ENCODE results near the gene GSAP.

Gene GSAP

GRCh38 chr7:77327067-77327931 is 88.8 kb downstream of the GSAP start:
- DNase-seq: no peak

- DNase-seq: no peak
Observed at GRCh38 chr7:77326131-77326530, 90.0 kb downstream of the GSAP start.

- DNase-seq: no peak
Observed at GRCh38 chr7:77321300-77321699, 94.8 kb downstream of the GSAP start.

GRCh38 chr7:77320714-77321113 is 95.4 kb downstream of the GSAP start:
- no peak for DNase-seq

GRCh38 chr7:77320137-77320536 is 96.0 kb downstream of the GSAP start:
- DNase-seq: no peak

- DNase-seq: no peak
Observed at GRCh38 chr7:77318019-77318418, 98.1 kb downstream of the GSAP start.

GRCh38 chr7:77316219-77316978 is 99.8 kb downstream of the GSAP start:
- DNase-seq: no peak

- no peak for DNase-seq
Observed at GRCh38 chr7:77315182-77315591, 101.0 kb downstream of the GSAP start.

GRCh38 chr7:77313876-77314480 is 102.2 kb downstream of the GSAP start:
- DNase-seq: no peak

- no peak for DNase-seq
Observed at GRCh38 chr7:77313085-77313484, 103.1 kb downstream of the GSAP start.

GRCh38 chr7:77310982-77311381 is 105.2 kb downstream of the GSAP start:
- DNase-seq: no peak

- DNase-seq: no peak
Observed at GRCh38 chr7:77309714-77310220, 106.4 kb downstream of the GSAP start.

- no peak for DNase-seq
Observed at GRCh38 chr7:77308792-77309191, 107.4 kb downstream of the GSAP start.

GRCh38 chr7:77306231-77307067 is 109.7 kb downstream of the GSAP start:
- no peak for DNase-seq

- no peak for DNase-seq
Observed at GRCh38 chr7:77295549-77295948, 120.6 kb downstream of the GSAP start.

- no peak for DNase-seq
Observed at GRCh38 chr7:77293046-77293445, 123.1 kb downstream of the GSAP start.

GRCh38 chr7:77290425-77290824 is 125.7 kb downstream of the GSAP start:
- DNase-seq: no peak

- DNase-seq: no peak
Observed at GRCh38 chr7:77289387-77289786, 126.8 kb downstream of the GSAP start.

- no peak for DNase-seq
Observed at GRCh38 chr7:77288676-77289320, 127.4 kb downstream of the GSAP start.

GRCh38 chr7:77284616-77285015 is 131.5 kb downstream of the GSAP start:
- DNase-seq: no peak

GRCh38 chr7:77284005-77284404 is 132.1 kb downstream of the GSAP start:
- no peak for DNase-seq

GRCh38 chr7:77282897-77283296 is 133.3 kb downstream of the GSAP start:
- DNase-seq: no peak
